ENCODE measurements around the gene PTPRA.

The PTPRA gene

GRCh38 chr20:2983508-2983907 lies 110.2 kb downstream of the PTPRA start:
- no peak for TF ChIP-seq GABPA (IDR thresholded peaks at IDR 0.05; ENCODE audit: low read depth)
- TF ChIP-seq SPI1 (IDR thresholded peaks at IDR 0.05; ENCODE audit: borderline replicate concordance, low read depth): no peak
- no peak for TF ChIP-seq REST (IDR thresholded peaks at IDR 0.05; ENCODE audit: insufficient replicate concordance, low read depth)
- TF ChIP-seq POLR2AphosphoS5 (IDR thresholded peaks at IDR 0.05; ENCODE audit: low read depth): no peak
- no peak for TF ChIP-seq CTCF (IDR thresholded peaks at IDR 0.05; ENCODE audit: insufficient read depth, low read length)
- H3K27me3 ChIP-seq (ENCODE audit: insufficient read depth, poor library complexity, severe bottlenecking): no peaks in the 10 kb centered on the region
- H3K27ac ChIP-seq (replicated peaks): no peak overlapping the region
- no peak overlapping the region for H3K4me3 ChIP-seq (replicated peaks; ENCODE audit: insufficient read depth, low read length)
- no peak for DNase-seq (ENCODE audit: low read depth in 1 of 2, low spot score in 1 of 2)

GRCh38 chr20:2984028-2984501 lies 110.8 kb downstream of the PTPRA start:
- H3K27ac ChIP-seq (replicated peaks): no peak overlapping the region
- no peak for TF ChIP-seq GABPA (IDR thresholded peaks at IDR 0.05; ENCODE audit: low read depth)
- no peak for TF ChIP-seq POLR2AphosphoS5 (IDR thresholded peaks at IDR 0.05; ENCODE audit: low read depth)
- TF ChIP-seq SPI1 (IDR thresholded peaks at IDR 0.05; ENCODE audit: borderline replicate concordance, low read depth): no peak
- TF ChIP-seq CTCF (IDR thresholded peaks at IDR 0.05; ENCODE audit: insufficient read depth, low read length): no peak
- no peak for TF ChIP-seq REST (IDR thresholded peaks at IDR 0.05; ENCODE audit: insufficient replicate concordance, low read depth)
- no peak for DNase-seq (ENCODE audit: low read depth in 1 of 2, low spot score in 1 of 2)
- no peak overlapping the region for H3K4me3 ChIP-seq (replicated peaks; ENCODE audit: insufficient read depth, low read length)
- no peaks in the 10 kb centered on the region for H3K27me3 ChIP-seq (ENCODE audit: insufficient read depth, poor library complexity, severe bottlenecking)

- H3K27ac ChIP-seq (replicated peaks): no peak overlapping the region
- no peak overlapping the region for H3K4me3 ChIP-seq (replicated peaks; ENCODE audit: insufficient read depth, low read length)
- no peak for DNase-seq (ENCODE audit: low read depth in 1 of 2, low spot score in 1 of 2)
- H3K27me3 ChIP-seq (ENCODE audit: insufficient read depth, poor library complexity, severe bottlenecking): no peaks in the 10 kb centered on the region
- no peak for TF ChIP-seq SPI1 (IDR thresholded peaks at IDR 0.05; ENCODE audit: borderline replicate concordance, low read depth)
- TF ChIP-seq REST (IDR thresholded peaks at IDR 0.05; ENCODE audit: insufficient replicate concordance, low read depth): no peak
- no peak for TF ChIP-seq GABPA (IDR thresholded peaks at IDR 0.05; ENCODE audit: low read depth)
- TF ChIP-seq POLR2AphosphoS5 (IDR thresholded peaks at IDR 0.05; ENCODE audit: low read depth): no peak
- no peak for TF ChIP-seq CTCF (IDR thresholded peaks at IDR 0.05; ENCODE audit: insufficient read depth, low read length)
These were observed 111.8 kb downstream of the PTPRA start for GRCh38 chr20:2984956-2985661.
